HG02884 (cell line): ENCODE data around the gene ROCK2.
"Not testable (repeated sequence)": the region's sequence is repeated elsewhere in the genome, so short reads cannot be mapped to it uniquely, and the experiment has no call there.

Source experiments
- ATAC-seq: cut with Tn5 transposase; IDR thresholded peaks from one replicate; pipeline ENCODE4 v1.9.1; 2021; ENCODE audit warnings: mild to moderate bottlenecking, moderate library complexity; ENCODE audit not compliant: unreplicated experiment

Gene ROCK2

DNA sequence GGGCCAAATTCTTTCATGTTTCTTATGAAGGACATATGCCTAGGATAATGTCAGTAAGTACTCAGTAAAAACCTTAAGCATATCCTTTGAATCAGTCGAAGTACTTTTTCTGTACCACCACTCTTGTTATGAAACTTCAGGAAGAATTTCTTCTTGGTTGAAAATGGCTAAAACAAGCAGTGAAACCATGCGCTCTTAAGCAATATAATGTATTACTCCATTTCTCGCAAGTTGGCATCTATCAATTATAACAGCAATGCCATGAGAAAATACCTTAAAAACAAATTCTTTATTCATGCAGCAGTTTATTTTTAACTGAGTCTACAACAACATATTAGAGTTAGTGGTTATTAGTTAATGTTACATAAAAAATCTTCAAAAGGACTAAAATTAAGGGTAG, 148.2 kb downstream of the ROCK2 start:
- no peak for ATAC-seq

DNA sequence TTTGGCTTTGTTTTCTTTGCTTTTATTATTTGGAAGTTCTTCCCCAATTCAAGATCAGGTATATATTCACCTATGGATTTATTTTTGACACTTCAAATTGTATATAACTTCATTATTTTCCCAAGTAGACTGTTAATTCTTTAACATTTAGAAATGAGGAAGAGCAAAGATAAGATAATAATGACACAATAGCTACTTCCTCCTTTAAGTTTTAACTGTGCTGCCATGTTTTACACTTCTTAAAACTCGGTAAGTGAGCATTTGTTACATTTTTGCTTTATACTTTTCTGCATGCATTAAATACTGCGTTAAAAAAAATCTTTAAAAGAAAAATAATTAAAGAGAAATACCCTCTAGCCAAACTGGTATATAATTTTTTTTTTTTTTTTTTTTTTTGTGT, 156.7 kb downstream of the ROCK2 start:
- no peak for ATAC-seq

DNA sequence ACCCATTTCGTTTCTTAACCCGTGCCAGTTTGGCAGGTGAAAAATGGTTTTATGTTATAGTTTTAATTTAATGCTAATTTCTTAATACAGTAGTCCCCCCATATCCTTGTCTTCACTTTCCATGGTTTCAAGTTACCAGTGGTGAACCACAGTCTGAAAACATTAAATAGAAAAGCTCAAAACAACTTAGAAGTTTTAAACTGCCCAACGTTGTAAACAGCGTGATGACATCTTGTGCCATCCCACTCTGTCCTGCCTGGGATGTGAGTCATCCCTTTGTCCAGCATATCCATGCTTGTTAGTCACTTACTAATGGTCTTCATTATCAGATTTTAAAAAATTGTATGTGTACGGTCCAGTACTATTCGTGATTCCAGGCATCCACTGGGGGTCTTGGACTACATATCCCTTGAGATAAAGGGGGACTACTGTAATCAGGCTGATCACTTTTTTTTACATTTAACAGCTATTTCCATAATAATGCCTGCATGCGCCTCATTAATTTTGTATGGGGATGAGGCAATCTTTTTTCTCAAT, 157.3 kb downstream of the ROCK2 start:
- no peak for ATAC-seq

DNA sequence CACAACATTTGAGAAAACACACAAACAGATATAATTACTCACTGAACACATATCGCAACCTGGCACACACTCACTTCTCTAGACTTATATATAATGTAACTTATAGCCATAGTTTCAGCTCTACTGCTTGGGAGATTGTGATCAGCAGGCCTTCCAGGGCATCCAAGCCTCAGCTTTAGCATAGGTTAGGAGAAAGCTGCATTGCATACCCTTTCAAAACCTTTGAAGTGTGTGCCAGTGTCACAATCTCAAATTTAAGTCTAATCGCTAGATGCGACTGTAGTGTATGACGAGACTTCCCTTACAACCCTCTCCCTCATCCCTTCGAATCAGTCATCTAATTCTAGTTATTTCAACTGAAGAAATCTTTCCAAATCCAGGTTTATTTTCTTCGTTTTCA, 158.3 kb downstream of the ROCK2 start:
- no peak for ATAC-seq

DNA sequence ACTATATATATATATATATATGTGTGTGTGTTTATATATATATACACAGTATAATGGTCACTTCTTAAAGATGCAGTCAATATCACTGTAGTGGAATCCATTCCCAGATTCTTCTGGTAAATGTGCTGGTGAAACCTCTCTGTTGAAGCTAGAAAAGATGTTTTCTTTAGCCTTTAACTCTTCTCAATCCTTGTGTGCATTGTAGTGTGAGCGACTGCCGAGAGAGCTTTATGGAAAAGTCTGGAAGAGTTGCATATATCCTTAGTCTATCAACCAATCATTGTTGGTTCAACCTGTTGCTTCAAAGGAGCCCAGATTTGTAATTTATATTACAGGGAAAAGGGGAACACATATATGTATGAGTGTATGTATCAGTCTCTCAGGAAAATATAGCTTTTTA, 161.5 kb downstream of the ROCK2 start:
- no peak for ATAC-seq

DNA sequence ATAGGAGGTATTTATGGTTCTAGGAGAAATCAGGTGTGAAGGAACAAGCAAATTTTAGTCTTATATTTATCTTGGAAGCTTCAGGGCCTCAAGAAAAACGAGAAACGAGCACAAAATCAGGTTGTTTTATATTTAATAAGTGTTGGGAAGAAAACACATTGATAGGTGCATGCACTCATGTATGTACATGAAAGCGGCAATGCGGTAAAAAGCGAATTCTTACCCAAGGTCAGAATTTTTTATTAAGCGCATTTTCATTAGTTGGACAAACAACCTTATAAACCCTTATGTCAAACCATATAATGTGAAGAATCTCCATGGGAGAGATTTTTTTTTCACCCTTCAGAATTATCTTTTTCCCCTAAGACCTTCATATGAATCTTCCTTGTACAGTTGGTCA, 163.8 kb downstream of the ROCK2 start:
- ATAC-seq: no peak

DNA sequence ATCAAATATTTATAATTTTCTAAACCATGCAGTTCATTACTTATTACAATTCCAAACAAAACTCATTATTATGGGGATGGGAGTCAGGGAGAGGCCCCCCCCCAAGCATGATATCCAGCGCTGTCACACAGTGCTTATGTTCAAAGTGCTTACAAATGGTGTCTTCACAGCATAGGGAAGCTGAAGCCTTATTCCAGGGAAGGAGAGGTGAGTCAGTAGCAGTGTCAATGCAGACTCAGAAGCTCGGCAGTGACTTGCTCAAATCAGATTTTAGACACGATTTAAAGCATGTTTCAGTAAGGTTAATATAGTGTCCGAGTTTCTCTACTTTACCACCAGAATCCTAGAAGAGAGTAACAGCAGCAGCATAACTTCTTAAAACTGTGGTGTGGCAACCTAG, 164.5 kb downstream of the ROCK2 start:
- no peak for ATAC-seq

DNA sequence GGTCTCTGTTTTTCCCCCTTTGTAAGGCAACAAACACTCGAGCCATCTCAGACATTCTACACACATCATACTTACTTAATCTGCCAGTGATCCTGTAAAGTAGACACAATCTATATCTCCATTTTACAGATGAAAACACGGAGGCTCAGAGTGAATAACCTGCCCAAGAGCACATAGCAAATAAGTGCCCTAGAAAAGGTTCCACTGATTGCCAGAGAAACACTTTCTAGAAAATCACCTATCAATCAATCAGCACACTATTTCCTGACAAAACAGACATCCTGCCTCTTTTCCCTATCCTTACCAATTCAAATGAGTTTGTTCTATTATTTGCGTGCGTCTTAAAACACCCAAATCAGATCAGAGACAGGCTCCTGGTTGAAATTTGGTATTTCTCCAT, 165.2 kb downstream of the ROCK2 start:
- no peak for ATAC-seq

DNA sequence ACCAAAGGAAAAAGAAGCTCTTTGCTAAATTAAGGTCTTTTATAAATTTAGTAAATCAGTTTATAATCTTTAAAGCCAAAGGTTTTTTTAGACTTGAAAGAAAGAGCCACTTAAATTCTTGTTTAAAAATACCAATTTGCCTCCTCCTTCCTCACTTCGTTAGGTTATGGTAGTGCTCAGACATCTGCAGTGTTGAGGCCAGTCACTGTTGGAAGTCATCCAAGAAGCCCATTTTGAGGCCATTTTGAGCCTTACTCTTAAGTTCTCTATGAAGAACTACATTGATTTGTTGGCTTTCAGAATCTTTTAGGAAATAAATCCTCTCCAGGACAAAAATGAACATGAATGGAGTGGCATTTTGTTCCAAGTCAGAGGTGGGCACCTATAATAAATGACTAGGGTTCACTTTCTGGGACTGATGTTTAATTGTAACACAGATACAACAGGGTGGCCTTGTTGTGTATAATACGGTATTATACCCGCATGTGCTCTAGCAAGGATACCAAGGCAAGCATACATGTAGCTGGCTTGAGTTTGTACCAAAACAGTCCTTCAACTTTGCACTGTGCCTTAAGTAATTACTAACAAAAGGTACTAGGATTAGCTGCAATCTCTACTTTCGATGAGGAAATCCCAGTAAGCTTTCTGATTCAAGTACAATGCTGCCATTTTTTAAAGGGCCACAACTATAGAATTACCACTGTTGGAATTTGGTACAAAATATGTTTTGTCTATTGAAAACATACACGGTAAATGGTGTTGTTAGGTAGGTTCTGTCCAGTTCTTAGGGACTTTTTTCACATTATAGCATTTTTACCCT, 166.4 kb downstream of the ROCK2 start:
- ATAC-seq: no peak

DNA sequence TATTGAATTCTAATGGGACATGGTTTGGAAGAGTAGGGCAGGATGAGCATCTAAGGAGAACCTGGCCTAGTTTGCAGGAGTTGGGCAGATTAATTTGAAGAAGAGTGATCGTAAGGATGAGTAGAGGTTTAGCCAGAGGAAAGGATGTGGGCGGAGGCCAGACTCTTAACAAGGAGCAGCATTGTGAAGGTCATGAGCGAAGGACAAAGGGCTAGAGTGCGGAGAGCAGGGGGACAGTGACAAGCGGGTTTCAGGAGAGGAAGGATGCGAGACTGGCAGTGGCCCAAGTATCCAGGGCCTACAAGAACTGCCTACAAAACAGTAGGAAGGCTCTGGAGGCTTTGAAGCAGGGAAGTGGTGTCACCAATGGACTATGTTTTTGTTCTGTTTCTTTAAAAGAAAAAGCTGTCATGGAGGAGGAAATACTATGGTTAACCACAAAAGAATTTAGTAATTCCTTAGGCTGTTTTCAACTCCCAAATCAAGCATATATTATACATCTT, 169.1 kb downstream of the ROCK2 start:
- no peak for ATAC-seq

DNA sequence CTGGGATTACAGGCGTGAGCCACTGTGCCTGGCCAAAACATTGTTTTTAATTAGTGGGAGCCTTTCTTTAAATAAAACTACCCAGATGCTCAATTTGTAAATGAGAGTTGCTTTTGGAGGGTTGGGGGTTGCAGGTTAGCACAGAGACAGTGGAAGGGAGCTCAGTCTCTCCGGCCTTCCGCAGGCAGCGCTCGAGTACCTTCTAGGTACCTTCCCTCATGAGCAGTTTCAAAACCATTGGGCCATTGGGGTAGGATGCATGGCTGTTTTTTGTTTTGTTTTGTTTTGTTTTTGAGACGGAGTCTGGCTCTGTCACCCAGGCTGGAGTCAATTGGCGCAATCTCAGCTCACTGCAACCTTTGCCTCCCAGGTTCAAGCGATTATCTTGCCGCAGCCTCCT, 170.2 kb downstream of the ROCK2 start:
- ATAC-seq: no peak

DNA sequence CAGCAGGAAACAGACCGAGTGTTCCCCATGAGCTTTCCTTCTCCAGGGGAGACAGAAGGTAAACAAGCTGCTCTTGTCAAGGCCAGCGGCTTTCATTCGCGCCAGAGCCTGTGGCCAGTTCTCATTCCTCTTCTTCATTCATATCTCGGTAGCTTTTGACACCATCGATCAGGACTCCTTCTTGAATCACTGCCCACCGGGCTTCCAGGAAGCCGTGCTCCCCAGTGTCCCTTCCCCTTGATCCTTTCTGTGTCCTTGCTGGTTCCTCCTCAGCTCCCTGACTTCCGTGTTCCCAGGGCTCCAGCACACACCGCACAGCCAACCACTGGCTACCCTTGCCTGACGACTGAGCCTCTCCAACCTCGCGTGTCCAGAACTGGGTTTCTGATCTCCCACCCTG, 175.1 kb downstream of the ROCK2 start:
- ATAC-seq: no peak

DNA sequence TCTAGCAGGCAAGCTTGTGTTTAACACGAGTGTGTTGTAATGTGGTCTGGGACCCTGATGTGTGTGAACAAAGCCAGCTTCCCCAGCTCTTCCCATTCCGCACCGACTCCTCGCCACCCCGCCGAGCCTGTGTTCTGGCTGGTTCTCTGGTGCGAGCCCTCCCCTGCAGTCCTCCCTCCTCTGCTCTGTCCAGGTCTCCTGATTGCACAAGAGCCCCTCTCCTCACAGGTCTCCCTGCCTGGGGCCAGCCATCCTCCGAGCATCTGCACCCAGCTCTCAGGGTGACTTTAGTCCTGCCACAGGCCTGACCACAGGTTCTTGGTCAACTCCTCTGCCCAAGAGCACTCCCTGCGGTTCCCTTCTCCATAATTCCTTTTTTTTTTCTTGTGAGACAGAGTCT, 175.9 kb downstream of the ROCK2 start:
- ATAC-seq: no peak

DNA sequence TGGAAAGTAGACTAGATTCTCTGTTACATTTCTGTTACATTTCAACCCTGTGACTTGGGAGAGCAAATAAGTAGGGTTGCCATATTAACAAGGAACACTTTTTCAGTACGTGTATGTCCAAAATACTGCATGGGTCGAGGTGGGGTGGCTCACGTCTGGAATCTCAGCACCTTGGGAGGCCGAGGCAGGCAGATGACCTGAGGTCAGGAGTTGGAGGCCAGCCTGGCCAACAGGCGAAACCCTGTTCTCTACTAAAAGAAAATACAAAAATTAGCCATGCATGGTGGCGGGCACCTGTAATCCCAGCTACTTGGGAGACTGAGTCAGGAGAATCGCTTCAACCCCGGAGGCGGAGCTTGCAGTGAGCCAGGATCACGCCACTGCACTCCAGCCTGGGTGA, 178.0 kb downstream of the ROCK2 start:
- no peak for ATAC-seq

DNA sequence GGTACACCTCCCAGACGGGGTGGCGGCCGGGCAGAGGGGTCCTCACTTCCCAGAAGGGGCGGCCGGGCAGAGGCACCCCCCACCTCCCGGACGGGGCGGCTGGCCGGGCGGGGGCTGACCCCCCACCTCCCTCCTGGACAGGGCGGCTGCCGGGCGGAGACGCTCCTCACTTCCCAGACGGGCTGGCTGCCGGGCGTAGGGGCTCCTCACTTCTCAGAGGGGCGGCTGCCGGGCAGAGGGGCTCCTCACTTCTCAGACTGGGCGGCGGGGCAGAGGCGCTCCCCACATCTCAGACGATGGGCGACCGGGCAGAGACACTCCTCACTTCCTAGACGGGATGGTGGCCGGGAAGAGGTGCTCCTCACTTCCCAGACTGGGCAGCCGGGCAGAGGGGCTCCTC, 179.4 kb downstream of the ROCK2 start:
- not testable (repeated sequence) for ATAC-seq

DNA sequence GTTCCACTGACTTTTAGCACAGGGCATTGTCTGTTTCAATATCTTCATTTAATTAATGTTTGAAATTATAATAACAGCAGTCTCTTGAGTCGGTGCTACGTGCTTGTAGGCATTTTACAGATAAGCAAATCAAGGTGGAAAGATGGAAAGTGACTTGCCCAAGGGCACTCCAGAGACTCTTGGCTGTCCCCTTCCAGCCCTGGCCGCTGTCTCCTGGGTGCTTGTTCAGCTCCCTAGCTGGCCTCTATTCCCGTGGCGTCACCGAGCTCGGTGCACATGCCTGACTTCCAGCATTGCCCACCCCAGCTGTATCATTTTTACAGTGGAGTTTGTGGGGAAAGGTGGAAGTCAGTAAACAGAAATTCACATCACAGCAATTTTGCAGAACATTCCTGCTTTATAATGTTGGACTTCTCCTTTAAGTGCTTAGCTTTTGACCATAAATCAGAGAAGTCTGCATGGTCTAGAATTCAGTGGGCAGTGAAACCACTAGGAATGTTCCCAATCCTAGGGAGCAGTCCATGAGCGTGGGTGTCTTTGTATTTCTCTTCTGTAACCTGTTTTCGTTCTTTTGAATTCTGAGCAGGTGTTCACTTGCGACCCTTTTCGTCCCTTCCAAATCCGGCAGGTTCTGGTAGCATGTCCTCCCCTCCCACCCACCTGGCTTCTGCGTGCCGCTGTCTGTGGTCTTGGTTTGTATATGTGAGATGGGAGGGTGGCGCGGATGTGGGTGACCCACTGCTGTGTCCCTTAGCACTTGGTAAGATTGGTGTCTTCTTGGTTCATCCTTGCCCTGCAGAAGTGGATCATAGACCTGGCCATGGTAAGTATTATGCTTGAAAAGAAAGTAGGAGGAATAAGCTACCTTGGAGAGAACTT, 180.8 kb downstream of the ROCK2 start:
- no peak for ATAC-seq

DNA sequence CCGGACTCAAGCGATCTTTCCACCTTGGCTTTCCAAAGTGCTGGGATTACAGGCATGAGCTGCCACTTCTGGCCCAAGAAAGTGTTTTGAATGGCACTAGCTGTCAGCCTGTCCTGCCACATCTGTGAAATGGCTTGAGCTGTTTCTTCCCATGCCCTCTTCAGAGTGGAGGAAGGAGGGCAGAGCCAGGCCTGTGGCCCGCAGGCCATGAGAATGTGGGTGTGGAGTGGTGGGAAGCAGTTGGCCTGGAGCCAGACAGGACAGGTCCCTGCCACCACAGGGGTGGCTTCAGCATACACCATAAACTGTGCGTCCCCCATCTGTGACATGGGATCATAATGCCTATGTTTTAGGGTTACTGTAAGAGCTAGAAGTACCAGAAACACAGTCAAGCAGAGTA, 182.7 kb downstream of the ROCK2 start:
- ATAC-seq: no peak

DNA sequence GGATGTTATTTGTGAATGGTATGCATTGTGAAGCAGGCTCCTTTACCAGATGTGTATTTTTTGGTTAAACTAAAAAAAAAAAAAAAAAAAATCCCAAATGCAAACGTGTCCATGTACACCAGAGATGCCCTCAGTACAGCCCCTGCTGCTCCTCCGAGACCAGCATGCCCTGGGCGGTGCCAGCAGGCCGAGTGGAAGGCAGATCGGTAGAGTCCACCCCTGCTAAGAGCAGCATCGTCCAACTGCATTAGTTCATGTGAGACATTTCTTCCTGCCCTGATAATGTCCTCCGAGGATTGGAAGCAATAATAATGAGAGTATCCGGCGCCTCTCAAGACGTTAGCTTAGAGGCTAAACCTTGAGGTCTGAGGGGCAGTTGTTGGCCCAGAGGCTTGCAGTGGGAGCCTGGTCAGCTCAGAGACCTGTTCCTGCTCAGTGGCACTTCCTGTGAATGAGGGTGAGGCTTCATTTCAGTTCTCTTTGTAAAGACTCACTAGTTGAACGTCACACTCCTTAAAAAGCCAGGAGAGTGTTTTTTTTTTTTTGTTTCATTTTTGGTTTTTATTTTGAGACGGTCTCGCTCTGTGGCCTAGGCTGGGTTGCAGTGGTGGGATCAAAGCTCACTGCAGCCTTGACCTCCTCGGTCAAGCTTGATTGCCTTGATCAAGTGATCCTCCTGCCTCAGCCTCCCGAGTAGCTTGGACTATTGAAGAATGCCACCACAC, 183.5 kb downstream of the ROCK2 start:
- ATAC-seq: peak; percentile 56

DNA sequence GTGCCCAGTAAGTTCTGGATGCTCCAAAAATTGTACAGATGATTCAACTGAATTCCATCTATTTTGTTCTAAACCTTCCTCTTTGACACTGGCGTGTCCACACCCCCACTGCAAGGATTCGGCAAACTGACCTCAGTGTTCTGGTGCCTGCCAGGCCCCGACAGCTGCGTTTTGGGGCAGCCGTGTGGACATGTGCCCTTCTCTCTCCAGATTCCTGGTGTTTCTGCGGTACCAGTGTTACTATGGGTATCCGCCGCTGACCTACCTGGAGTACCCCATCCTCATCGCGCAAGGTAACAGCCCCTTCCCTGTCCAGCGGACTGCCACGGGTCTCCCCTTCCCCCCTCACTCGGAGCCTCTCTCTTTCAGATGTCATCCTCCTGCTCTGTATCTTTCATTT, 184.2 kb downstream of the ROCK2 start:
- no peak for ATAC-seq

DNA sequence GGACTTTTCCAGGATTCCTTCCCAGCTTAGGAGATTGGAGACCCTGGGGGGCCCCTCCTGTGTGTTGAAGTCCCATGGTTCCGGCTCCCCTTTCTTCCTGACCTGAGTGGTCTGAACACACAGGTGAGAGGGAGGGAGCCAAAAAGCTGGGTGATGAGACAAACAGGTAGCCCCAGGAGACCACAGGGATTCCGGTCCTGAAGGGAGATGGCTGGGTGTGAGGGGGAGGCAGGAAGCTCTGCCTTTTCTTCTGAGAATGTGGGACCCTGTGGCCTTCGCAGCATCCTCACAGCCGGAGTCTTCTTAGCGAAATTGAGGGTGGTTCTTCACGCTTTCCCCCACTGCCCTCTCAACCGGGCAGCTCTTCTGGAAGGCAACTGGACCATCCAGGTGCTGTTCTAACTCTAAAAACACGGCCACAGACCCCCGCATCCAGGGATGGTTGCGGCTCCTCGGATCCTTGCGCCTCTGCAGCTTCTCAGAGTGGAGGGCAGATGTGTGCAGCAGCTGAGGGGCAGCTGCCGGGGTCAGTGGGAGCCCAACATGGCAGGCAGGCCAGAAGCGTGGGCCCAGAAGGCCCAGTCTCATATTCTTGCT, 184.8 kb downstream of the ROCK2 start:
- no peak for ATAC-seq
